BE2C (cell line): ENCODE data around the gene CD74.

Source experiments
- DNase-seq: peaks from one replicate; pipeline ENCODE4 v3.0.0-alpha.2; 2020
- H3K27me3 ChIP-seq: fragments of 250-450 bp; sonication (Bioruptor Pico); 2 replicates; pipeline ENCODE4 v1.5.1; 2020; ENCODE audit warnings: mild to moderate bottlenecking
- H3K36me3 ChIP-seq: fragments of 250-450 bp; sonication (Bioruptor Pico); 2 replicates; pipeline ENCODE4 v1.5.1; 2020; ENCODE audit warnings: mild to moderate bottlenecking
- H3K4me1 ChIP-seq: fragments of 250-450 bp; sonication (Bioruptor Pico); 2 replicates; pipeline ENCODE4 v1.5.1; 2020
- H3K4me3 ChIP-seq: 2 replicates; pipeline ENCODE4 v1.5.1; 2011; ENCODE audit warnings: low read depth, low read length
- H3K9me3 ChIP-seq: fragments of 250-450 bp; sonication (Bioruptor Pico); 2 replicates; pipeline ENCODE4 v1.5.1; 2020
- TF ChIP-seq, protein P1 (sequence below): IDR thresholded peaks from 2 replicates; pipeline ENCODE4 v1.5.1; 2012; ENCODE audit warnings: mild to moderate bottlenecking, low read depth, low read length

CD74 gene

DNA sequence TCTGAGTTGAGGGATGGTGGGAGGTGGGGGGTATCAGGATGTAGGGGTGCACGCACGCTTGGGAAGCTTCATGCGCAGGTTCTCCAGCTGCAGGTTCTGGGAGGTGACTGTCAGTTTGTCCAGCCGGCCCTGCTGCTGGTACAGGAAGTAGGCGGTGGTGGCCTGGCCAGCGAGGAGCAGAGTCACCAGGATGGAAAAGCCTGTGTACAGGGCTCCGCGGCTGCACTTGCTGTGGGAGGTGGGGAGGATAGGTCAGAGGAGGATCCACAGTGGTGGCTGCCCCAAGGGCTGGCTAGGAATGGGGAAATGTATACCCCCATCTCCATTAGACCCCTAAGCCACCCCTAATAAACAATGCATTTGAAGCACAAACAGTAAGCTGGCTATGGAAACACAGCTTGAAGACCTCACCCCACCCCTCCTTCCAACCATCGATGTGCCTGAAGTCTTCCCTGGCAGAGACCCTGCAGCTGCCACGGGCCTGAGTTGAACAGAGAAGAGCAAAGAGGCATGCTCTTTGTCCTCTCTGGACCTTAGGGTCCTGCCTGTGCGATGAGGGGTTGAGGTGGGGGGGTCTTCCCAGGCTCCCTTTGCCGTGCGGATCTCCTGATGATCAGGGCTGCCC lies 5.5 kb downstream of the CD74 start:
- TF ChIP-seq, protein P1, sequence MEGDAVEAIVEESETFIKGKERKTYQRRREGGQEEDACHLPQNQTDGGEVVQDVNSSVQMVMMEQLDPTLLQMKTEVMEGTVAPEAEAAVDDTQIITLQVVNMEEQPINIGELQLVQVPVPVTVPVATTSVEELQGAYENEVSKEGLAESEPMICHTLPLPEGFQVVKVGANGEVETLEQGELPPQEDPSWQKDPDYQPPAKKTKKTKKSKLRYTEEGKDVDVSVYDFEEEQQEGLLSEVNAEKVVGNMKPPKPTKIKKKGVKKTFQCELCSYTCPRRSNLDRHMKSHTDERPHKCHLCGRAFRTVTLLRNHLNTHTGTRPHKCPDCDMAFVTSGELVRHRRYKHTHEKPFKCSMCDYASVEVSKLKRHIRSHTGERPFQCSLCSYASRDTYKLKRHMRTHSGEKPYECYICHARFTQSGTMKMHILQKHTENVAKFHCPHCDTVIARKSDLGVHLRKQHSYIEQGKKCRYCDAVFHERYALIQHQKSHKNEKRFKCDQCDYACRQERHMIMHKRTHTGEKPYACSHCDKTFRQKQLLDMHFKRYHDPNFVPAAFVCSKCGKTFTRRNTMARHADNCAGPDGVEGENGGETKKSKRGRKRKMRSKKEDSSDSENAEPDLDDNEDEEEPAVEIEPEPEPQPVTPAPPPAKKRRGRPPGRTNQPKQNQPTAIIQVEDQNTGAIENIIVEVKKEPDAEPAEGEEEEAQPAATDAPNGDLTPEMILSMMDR, result no peak
- Histone ChIP-seq H3K4me3 (no peak overlapping the region), H3K36me3 (no peaks in the 10 kb centered on the region; the same call in 1 of the 2 replicates), H3K27me3 (no peaks in the 10 kb centered on the region), H3K9me3 (no peaks in the 10 kb centered on the region), H3K4me1 (peaks cover 6% of the 10 kb centered on the region)
- DNase-seq, result no peak

DNA sequence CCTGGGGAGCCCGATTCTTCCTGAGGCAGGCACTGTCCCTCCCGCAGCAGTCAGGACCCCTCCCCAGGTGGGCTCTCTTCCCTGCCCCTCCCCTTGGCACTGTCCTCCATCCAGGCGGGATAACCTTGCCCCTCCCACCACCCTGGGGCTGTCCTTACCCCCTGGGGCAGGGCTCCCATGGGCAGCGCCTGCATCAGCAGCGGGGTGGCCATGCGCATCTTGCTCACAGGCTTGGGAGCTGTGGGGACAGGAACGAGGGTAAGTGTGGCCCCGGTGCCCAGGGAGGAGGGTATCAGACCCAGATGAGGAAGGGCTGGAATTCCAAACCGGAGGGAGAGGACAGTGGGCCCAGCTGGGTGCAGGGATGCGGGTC lies 6.0 kb downstream of the CD74 start:
- Histone ChIP-seq H3K4me3 (no peak overlapping the region), H3K9me3 (no peaks in the 10 kb centered on the region), H3K36me3 (no peaks in the 10 kb centered on the region; the same call in 1 of the 2 replicates), H3K4me1 (peaks cover 6% of the 10 kb centered on the region), H3K27me3 (no peaks in the 10 kb centered on the region)
- TF ChIP-seq, protein P1, result no peak
- no peak for DNase-seq

DNA sequence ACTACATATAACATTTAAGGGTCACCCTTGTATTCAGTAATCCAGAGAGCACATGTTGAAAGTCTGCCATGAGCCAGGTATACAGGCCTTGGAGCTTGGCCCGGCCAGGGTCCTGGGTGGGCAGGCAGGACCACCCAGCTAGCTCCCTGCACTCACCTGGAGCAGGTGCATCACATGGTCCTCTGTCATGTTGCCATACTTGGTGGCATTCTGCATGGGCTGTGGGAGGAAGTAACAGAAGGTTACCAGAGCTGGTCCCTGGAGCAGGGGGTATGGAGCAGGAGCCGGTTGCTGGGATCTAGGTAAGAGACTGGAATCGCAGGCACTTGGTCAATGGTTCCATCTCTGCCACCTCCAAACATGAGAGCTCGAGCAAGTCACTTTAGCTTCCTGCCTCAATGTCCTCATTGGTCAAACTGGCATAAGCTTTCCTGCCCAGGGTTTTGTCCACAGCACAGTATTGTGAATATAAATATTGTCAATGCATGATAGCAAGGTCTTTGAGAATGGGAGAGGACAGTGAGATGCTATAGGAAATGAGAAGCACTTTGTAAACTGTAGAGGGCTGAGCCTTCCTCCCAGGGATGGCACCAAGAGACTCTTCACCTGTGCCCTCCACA lies 6.5 kb downstream of the CD74 start:
- Histone ChIP-seq H3K27me3 (no peaks in the 10 kb centered on the region), H3K4me3 (no peak overlapping the region), H3K4me1 (peaks cover 6% of the 10 kb centered on the region), H3K36me3 (no peaks in the 10 kb centered on the region; the same call in 1 of the 2 replicates), H3K9me3 (no peaks in the 10 kb centered on the region)
- TF ChIP-seq, protein P1, result no peak
- no peak for DNase-seq

DNA sequence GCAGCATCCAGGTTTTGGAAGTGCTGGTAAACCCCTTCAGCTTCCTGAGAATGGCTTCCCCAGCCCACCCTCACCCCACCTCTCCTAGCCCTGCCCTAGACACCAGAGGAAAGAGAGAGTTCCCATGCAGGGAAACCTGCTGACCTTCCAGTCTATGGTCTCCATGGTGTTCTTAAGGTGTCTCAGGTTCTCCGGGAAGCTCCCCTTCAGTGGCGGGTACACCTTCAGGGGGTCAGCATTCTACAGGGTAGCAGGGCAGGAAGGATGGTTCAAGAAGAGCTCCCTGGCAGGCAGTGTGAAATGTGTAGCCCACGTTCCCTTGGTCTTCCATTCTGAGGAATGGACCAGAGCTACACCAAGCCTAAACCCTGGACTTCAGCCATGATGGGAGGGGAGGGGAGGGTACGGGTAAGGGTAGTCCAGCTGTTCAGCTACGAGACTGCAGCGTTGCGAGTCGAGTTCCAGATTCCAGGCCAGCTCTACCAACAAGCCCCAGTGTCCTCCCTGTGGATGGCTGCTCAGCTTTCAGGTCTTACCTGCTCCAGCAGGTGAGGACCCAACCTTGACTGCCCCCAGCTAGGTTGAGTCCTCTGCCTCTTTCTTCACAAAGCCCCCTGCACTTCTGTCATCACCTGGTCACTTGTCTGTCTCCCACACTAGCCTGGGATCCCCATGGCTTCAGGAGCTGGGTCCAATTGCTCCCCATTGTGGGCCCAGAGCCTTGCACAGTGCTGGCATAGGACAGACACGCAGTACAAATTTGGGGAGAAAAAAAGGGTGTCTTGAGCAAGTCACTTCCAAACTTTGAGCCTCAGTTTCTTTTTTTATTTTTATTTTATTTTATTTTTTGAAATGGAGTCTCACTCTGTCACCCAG lies 7.5 kb downstream of the CD74 start:
- H3K4me3 ChIP-seq, result no peak overlapping the region
- H3K9me3 ChIP-seq, result no peaks in the 10 kb centered on the region
- TF ChIP-seq, protein P1, result no peak
- H3K4me1 ChIP-seq, result peaks cover 2% of the 10 kb centered on the region
- DNase-seq, result no peak
- H3K36me3 ChIP-seq, result no peaks in the 10 kb centered on the region; the same call in 1 of the 2 replicates
- no peaks in the 10 kb centered on the region for H3K27me3 ChIP-seq

DNA sequence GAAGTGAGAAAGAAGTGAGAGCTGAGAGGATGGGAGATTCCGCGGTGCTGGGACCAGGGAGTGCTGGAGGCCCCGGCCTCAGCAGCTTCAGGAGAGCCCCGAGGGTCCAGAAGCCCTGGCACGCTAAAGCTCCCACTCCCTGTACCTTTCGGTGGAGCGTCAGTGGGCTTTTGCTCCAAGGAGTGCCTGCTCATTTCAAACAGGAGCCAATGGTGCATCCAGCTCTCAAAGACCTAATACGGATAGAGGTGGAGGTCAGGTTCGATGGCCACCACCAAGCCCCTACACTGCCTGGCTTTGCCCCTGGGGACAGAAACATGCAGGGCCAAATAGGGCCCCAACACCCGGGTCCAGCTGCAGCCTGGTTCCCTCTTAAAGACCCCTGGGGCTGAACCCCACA lies 8.2 kb downstream of the CD74 start:
- no peaks in the 10 kb centered on the region; the same call in 1 of the 2 replicates for H3K4me1 ChIP-seq

More for the DNA sequence above, 8.2 kb downstream of the CD74 start:
- Histone ChIP-seq H3K4me3 (no peak overlapping the region), H3K36me3 (peaks cover 3% of the 10 kb centered on the region; the same call in 1 of the 2 replicates), H3K27me3 (no peaks in the 10 kb centered on the region), H3K9me3 (no peaks in the 10 kb centered on the region)
- DNase-seq, result no peak
- TF ChIP-seq, protein P1, result no peak
